ENCODE measurements around the gene NSUN6. TPM values are rescaled to one million over a fixed set of nuclear protein-coding genes. Genes with fewer than 3 reads are reported as not detected.
A peak's percentile ranks its signal among the peaks of the same experiment; 100 is the strongest.
"Not testable (repeated sequence)": the region's sequence is repeated elsewhere in the genome, so short reads cannot be mapped to it uniquely, and the experiment has no call there.

Gene NSUN6
- total and polyA plus RNA-seq, 5 donors from 2014 or later = 10.2 to 43.6 (median 14.4) TPM

GRCh38 chr10:18582803-18583202, 68.6 kb downstream of the NSUN6 start:
- no peak overlapping the region for H3K4me3 Mint-ChIP-seq
- no peaks in the 10 kb centered on the region for H3K27me3 Mint-ChIP-seq
- H3K36me3 ChIP-seq (ENCODE audit: control insufficient read depth, insufficient read depth, low read length) = peaks cover 57% of the 10 kb centered on the region

GRCh38 chr10:18577823-18578685, 73.3 kb downstream of the NSUN6 start:
- H3K4me1 ChIP-seq (ENCODE audit: control insufficient read depth, insufficient read depth, low read length, poor library complexity, severe bottlenecking) = peaks cover 4% of the 10 kb centered on the region
- H3K27ac Mint-ChIP-seq = peak overlapping the region in 1 of 3 donors; percentile 2

More at GRCh38 chr10:18582803-18583202, 68.6 kb downstream of the NSUN6 start:
- Mint-ChIP-seq H3K4me1 (peaks cover 10 to 27% (median 15%) of the 10 kb centered on the region in 4 donors), H3K9me3 (peaks cover 0 to 7% (median 4%) of the 10 kb centered on the region in 7 donors), H3K36me3 (peaks cover 69% of the 10 kb centered on the region), H3K27ac (peak overlapping the region in 2 of 3 donors; percentile 70 to 86)
- Histone ChIP-seq H3K27ac (ENCODE audit: insufficient read depth, low read length, poor library complexity, severe bottlenecking) (no peak overlapping the region), H3K4me1 (ENCODE audit: control insufficient read depth, insufficient read depth, low read length, poor library complexity, severe bottlenecking) (peaks cover 9% of the 10 kb centered on the region), H3K9me3 (ENCODE audit: control insufficient read depth in 2 of 2, low read length in 2 of 2) (peaks cover 5 to 9% of the 10 kb centered on the region in 2 experiments), H3K4me3 (ENCODE audit: low read depth, low read length) (no peak overlapping the region), H3K27me3 (ENCODE audit: control insufficient read depth, insufficient read depth, low read length) (no peaks in the 10 kb centered on the region)
- no peak for ATAC-seq (ENCODE audit: low read depth in 2 of 2)
- DNase-seq = peak in 1 of 3 donors; percentile 43

GRCh38 chr10:18576586-18576985, 74.8 kb downstream of the NSUN6 start:
- H3K4me3 ChIP-seq (ENCODE audit: low read depth, low read length) = no peak overlapping the region
- H3K4me1 ChIP-seq (ENCODE audit: control insufficient read depth, insufficient read depth, low read length, poor library complexity, severe bottlenecking) = no peaks in the 10 kb centered on the region
- ATAC-seq (ENCODE audit: low read depth in 2 of 2) (no peak), DNase-seq (no peak)
- Mint-ChIP-seq H3K27ac (no peak overlapping the region), H3K27me3 (no peaks in the 10 kb centered on the region), H3K4me1 (peaks cover 0 to 7% (median 2%) of the 10 kb centered on the region in 4 donors), H3K36me3 (peaks cover 60% of the 10 kb centered on the region), H3K9me3 (peaks cover 0 to 13% (median 8%) of the 10 kb centered on the region in 7 donors), H3K4me3 (no peak overlapping the region)
- peaks cover 36% of the 10 kb centered on the region for H3K36me3 ChIP-seq (ENCODE audit: control insufficient read depth, insufficient read depth, low read length)
- H3K27me3 ChIP-seq (ENCODE audit: control insufficient read depth, insufficient read depth, low read length) = no peaks in the 10 kb centered on the region
- peaks cover 5 to 12% of the 10 kb centered on the region in 2 experiments for H3K9me3 ChIP-seq (ENCODE audit: control insufficient read depth in 2 of 2, low read length in 2 of 2)
- H3K27ac ChIP-seq (ENCODE audit: insufficient read depth, low read length, poor library complexity, severe bottlenecking) = no peak overlapping the region

More at GRCh38 chr10:18577823-18578685, 73.3 kb downstream of the NSUN6 start:
- DNase-seq (no peak), ATAC-seq (ENCODE audit: low read depth in 2 of 2) (no peak)
- Mint-ChIP-seq H3K4me1 (peaks cover 1 to 12% (median 8%) of the 10 kb centered on the region in 4 donors), H3K27me3 (no peaks in the 10 kb centered on the region), H3K4me3 (no peak overlapping the region), H3K9me3 (peaks cover 0 to 13% (median 8%) of the 10 kb centered on the region in 7 donors), H3K36me3 (peaks cover 74% of the 10 kb centered on the region)
- Histone ChIP-seq H3K9me3 (ENCODE audit: control insufficient read depth in 2 of 2, low read length in 2 of 2) (peaks cover 5 to 12% of the 10 kb centered on the region in 2 experiments), H3K27me3 (ENCODE audit: control insufficient read depth, insufficient read depth, low read length) (no peaks in the 10 kb centered on the region), H3K36me3 (ENCODE audit: control insufficient read depth, insufficient read depth, low read length) (peaks cover 36% of the 10 kb centered on the region), H3K27ac (ENCODE audit: insufficient read depth, low read length, poor library complexity, severe bottlenecking) (no peak overlapping the region), H3K4me3 (ENCODE audit: low read depth, low read length) (no peak overlapping the region)

GRCh38 chr10:18572959-18573561, 78.3 kb downstream of the NSUN6 start:
- Histone ChIP-seq H3K4me3 (ENCODE audit: low read depth, low read length) (no peak overlapping the region), H3K4me1 (ENCODE audit: control insufficient read depth, insufficient read depth, low read length, poor library complexity, severe bottlenecking) (no peaks in the 10 kb centered on the region), H3K27ac (ENCODE audit: insufficient read depth, low read length, poor library complexity, severe bottlenecking) (no peak overlapping the region), H3K27me3 (ENCODE audit: control insufficient read depth, insufficient read depth, low read length) (no peaks in the 10 kb centered on the region), H3K9me3 (ENCODE audit: control insufficient read depth in 2 of 2, low read length in 2 of 2) (peaks cover 0 to 5% of the 10 kb centered on the region in 2 experiments), H3K36me3 (ENCODE audit: control insufficient read depth, insufficient read depth, low read length) (peaks cover 4% of the 10 kb centered on the region)
- Mint-ChIP-seq H3K4me1 (peaks cover 0 to 7% (median 2%) of the 10 kb centered on the region in 4 donors), H3K9me3 (peaks cover 0 to 7% (median 3%) of the 10 kb centered on the region in 7 donors), H3K27ac (no peak overlapping the region), H3K36me3 (peaks cover 29% of the 10 kb centered on the region), H3K27me3 (no peaks in the 10 kb centered on the region), H3K4me3 (no peak overlapping the region)
- DNase-seq = no peak
- no peak for ATAC-seq (ENCODE audit: low read depth in 2 of 2)

- Histone ChIP-seq H3K27ac (ENCODE audit: insufficient read depth, low read length, poor library complexity, severe bottlenecking) (no peak overlapping the region), H3K9me3 (ENCODE audit: control insufficient read depth in 2 of 2, low read length in 2 of 2) (no peaks in the 10 kb centered on the region), H3K4me3 (ENCODE audit: low read depth, low read length) (no peak overlapping the region), H3K36me3 (ENCODE audit: control insufficient read depth, insufficient read depth, low read length) (peaks cover 4% of the 10 kb centered on the region), H3K4me1 (ENCODE audit: control insufficient read depth, insufficient read depth, low read length, poor library complexity, severe bottlenecking) (no peaks in the 10 kb centered on the region), H3K27me3 (ENCODE audit: control insufficient read depth, insufficient read depth, low read length) (no peaks in the 10 kb centered on the region)
- H3K36me3 Mint-ChIP-seq = peaks cover 18% of the 10 kb centered on the region
- peaks cover 0 to 5% (median 0%) of the 10 kb centered on the region in 7 donors for H3K9me3 Mint-ChIP-seq
- no peak for ATAC-seq (ENCODE audit: low read depth in 2 of 2)
- H3K27ac Mint-ChIP-seq = no peak overlapping the region
- H3K4me1 Mint-ChIP-seq = peaks cover 0 to 7% (median 0%) of the 10 kb centered on the region in 4 donors
- H3K4me3 Mint-ChIP-seq = no peak overlapping the region
- no peaks in the 10 kb centered on the region for H3K27me3 Mint-ChIP-seq
- no peak for DNase-seq
These were observed 79.6 kb downstream of the NSUN6 start for GRCh38 chr10:18571780-18572179.

GRCh38 chr10:18571076-18571475, 80.3 kb downstream of the NSUN6 start:
- Mint-ChIP-seq H3K27me3 (no peaks in the 10 kb centered on the region), H3K36me3 (peaks cover 13% of the 10 kb centered on the region), H3K27ac (no peak overlapping the region), H3K9me3 (peaks cover 0 to 3% (median 0%) of the 10 kb centered on the region in 7 donors), H3K4me1 (peaks cover 0 to 7% (median 0%) of the 10 kb centered on the region in 4 donors), H3K4me3 (no peak overlapping the region)
- no peak overlapping the region for H3K4me3 ChIP-seq (ENCODE audit: low read depth, low read length)
- H3K4me1 ChIP-seq (ENCODE audit: control insufficient read depth, insufficient read depth, low read length, poor library complexity, severe bottlenecking) = no peaks in the 10 kb centered on the region
- H3K9me3 ChIP-seq (ENCODE audit: control insufficient read depth in 2 of 2, low read length in 2 of 2) = no peaks in the 10 kb centered on the region
- DNase-seq (no peak), ATAC-seq (ENCODE audit: low read depth in 2 of 2) (no peak)
- peaks cover 4% of the 10 kb centered on the region for H3K36me3 ChIP-seq (ENCODE audit: control insufficient read depth, insufficient read depth, low read length)
- no peak overlapping the region for H3K27ac ChIP-seq (ENCODE audit: insufficient read depth, low read length, poor library complexity, severe bottlenecking)
- no peaks in the 10 kb centered on the region for H3K27me3 ChIP-seq (ENCODE audit: control insufficient read depth, insufficient read depth, low read length)

- not testable (repeated sequence) for H3K4me1 ChIP-seq (ENCODE audit: control insufficient read depth, insufficient read depth, low read length, poor library complexity, severe bottlenecking); DNase-seq; H3K4me3 ChIP-seq (ENCODE audit: low read depth, low read length); H3K27ac Mint-ChIP-seq; H3K9me3 ChIP-seq (ENCODE audit: control insufficient read depth in 2 of 2, low read length in 2 of 2); H3K27me3 Mint-ChIP-seq; ATAC-seq (ENCODE audit: low read depth in 2 of 2); H3K4me3 Mint-ChIP-seq; H3K36me3 Mint-ChIP-seq; H3K27me3 ChIP-seq (ENCODE audit: control insufficient read depth, insufficient read depth, low read length); H3K9me3 Mint-ChIP-seq; H3K36me3 ChIP-seq (ENCODE audit: control insufficient read depth, insufficient read depth, low read length); H3K4me1 Mint-ChIP-seq; H3K27ac ChIP-seq (ENCODE audit: insufficient read depth, low read length, poor library complexity, severe bottlenecking)
These were observed 81.0 kb downstream of the NSUN6 start for GRCh38 chr10:18570386-18570785.
